Loucy (cell line): ENCODE data around the gene RPRML.

Experiments used
- H2AFZ ChIP-seq: fragments of 200-600 bp; sonication (generic); 2 replicates; pipeline ENCODE4 v1.6.0; 2016; ENCODE audit warnings: antibody characterized with exemption, mild to moderate bottlenecking, low read length, moderate library complexity
- H3F3A ChIP-seq: fragments of 200-600 bp; 2 replicates; pipeline ENCODE4 v1.6.0; 2016; ENCODE audit warnings: antibody characterized with exemption, low read depth, mild to moderate bottlenecking
- H3K27me3 ChIP-seq: fragments of 200-600 bp; sonication (generic); 2 replicates; pipeline ENCODE4 v1.6.1; 2014; ENCODE audit warnings: low read length, mild to moderate bottlenecking; ENCODE audit not compliant: insufficient read depth, poor library complexity, severe bottlenecking
- H3K36me3 ChIP-seq: fragments of 200-600 bp; sonication (generic); 2 replicates; pipeline ENCODE4 v1.6.1; 2016; ENCODE audit warnings: low read length; ENCODE audit not compliant: insufficient read depth
- H3K4me1 ChIP-seq: fragments of 200-600 bp; sonication (generic); 2 replicates; pipeline ENCODE4 v1.5.1; 2014; ENCODE audit warnings: low read length, mild to moderate bottlenecking; ENCODE audit not compliant: insufficient read depth, poor library complexity, severe bottlenecking
- H3K4me2 ChIP-seq: fragments of 200-600 bp; sonication (generic); 2 replicates; pipeline ENCODE4 v1.6.0; 2014; ENCODE audit warnings: antibody characterized with exemption, low read length, low read depth, mild to moderate bottlenecking; ENCODE audit not compliant: poor library complexity, severe bottlenecking
- H3K4me3 ChIP-seq: fragments of 200-600 bp; sonication (generic); 2 replicates; pipeline ENCODE4 v1.5.1; 2014; ENCODE audit warnings: low read length, mild to moderate bottlenecking, mixed read lengths; ENCODE audit not compliant: poor library complexity, severe bottlenecking
- H3K79me2 ChIP-seq: fragments of 200-600 bp; sonication (generic); 2 replicates; pipeline ENCODE4 v1.6.1; 2014; ENCODE audit warnings: low read length; ENCODE audit not compliant: insufficient read depth
- H3K9ac ChIP-seq: fragments of 200-600 bp; sonication (generic); 2 replicates; pipeline ENCODE4 v1.6.0; 2014; ENCODE audit warnings: mild to moderate bottlenecking, low read depth, low read length, moderate library complexity; ENCODE audit not compliant: poor library complexity, severe bottlenecking
- H3K9me2 ChIP-seq: fragments of 200-600 bp; sonication (generic); replicated peaks from 2 replicates; pipeline ENCODE4 v1.6.1; 2016; ENCODE audit warnings: low read depth, low read length, mixed read lengths
- H3K9me3 ChIP-seq: fragments of 200-600 bp; sonication (generic); 2 replicates; pipeline ENCODE4 v1.6.1; 2014; ENCODE audit warnings: mild to moderate bottlenecking, antibody characterized with exemption, low read length, low read depth; ENCODE audit not compliant: insufficient read depth
- H4K20me1 ChIP-seq: fragments of 200-600 bp; sonication (generic); 2 replicates; pipeline ENCODE4 v1.6.0; 2014; ENCODE audit warnings: antibody characterized with exemption, low read length, mild to moderate bottlenecking; ENCODE audit not compliant: insufficient read depth, poor library complexity, severe bottlenecking
- CTCF ChIP-seq: fragments of 200-600 bp; sonication (generic); conservative IDR thresholded peaks from 2 replicates; pipeline ENCODE4 v1.5.1; 2014; ENCODE audit warnings: mild to moderate bottlenecking, antibody characterized with exemption, low read length
- EZH2phosphoT487 ChIP-seq: fragments of 200-600 bp; IDR thresholded peaks from 2 replicates; pipeline ENCODE4 v1.6.1; 2018; ENCODE audit warnings: antibody characterized with exemption, mild to moderate bottlenecking, moderate library complexity, borderline replicate concordance

RPRML gene

GRCh38 chr17:46968224-46968834 lies 10.7 kb downstream of the RPRML start:
- Histone ChIP-seq H3K9ac (no peak overlapping the region), H3K36me3 (no peaks in the 10 kb centered on the region), H3K4me2 (no peak overlapping the region), H3K27me3 (no peaks in the 10 kb centered on the region), H3F3A (no peaks in the 10 kb centered on the region), H3K4me3 (no peak overlapping the region), H2AFZ (no peak overlapping the region), H3K4me1 (no peaks in the 10 kb centered on the region), H3K9me3 (no peaks in the 10 kb centered on the region), H3K79me2 (no peaks in the 10 kb centered on the region), H4K20me1 (no peaks in the 10 kb centered on the region), H3K9me2 (no peaks in the 10 kb centered on the region)
- TF ChIP-seq CTCF = no peak
- TF ChIP-seq EZH2phosphoT487 = no peak

GRCh38 chr17:46964315-46965265 lies 14.5 kb downstream of the RPRML start:
- Histone ChIP-seq H3K36me3 (no peaks in the 10 kb centered on the region), H2AFZ (no peak overlapping the region), H3K9ac (no peak overlapping the region), H3K79me2 (no peaks in the 10 kb centered on the region), H3K4me2 (no peak overlapping the region), H3K4me3 (no peak overlapping the region), H3F3A (no peaks in the 10 kb centered on the region), H3K27me3 (no peaks in the 10 kb centered on the region), H3K4me1 (no peaks in the 10 kb centered on the region), H3K9me2 (no peaks in the 10 kb centered on the region), H3K9me3 (no peaks in the 10 kb centered on the region), H4K20me1 (no peaks in the 10 kb centered on the region)
- TF ChIP-seq CTCF (no peak), EZH2phosphoT487 (no peak)

GRCh38 chr17:46963571-46963970 lies 15.5 kb downstream of the RPRML start:
- H3K4me3 ChIP-seq = no peak overlapping the region
- no peaks in the 10 kb centered on the region for H4K20me1 ChIP-seq
- H3K4me2 ChIP-seq = no peak overlapping the region
- no peaks in the 10 kb centered on the region for H3F3A ChIP-seq
- no peaks in the 10 kb centered on the region for H3K79me2 ChIP-seq
- no peaks in the 10 kb centered on the region for H3K27me3 ChIP-seq
- no peaks in the 10 kb centered on the region for H3K36me3 ChIP-seq
- H3K9me2 ChIP-seq = no peaks in the 10 kb centered on the region
- no peak overlapping the region for H2AFZ ChIP-seq
- TF ChIP-seq CTCF = no peak
- no peak overlapping the region for H3K9ac ChIP-seq
- no peaks in the 10 kb centered on the region for H3K9me3 ChIP-seq
- H3K4me1 ChIP-seq = peaks cover under 1% of the 10 kb centered on the region
